ENCODE results near the gene MICAL1.

The MICAL1 gene, protein sequence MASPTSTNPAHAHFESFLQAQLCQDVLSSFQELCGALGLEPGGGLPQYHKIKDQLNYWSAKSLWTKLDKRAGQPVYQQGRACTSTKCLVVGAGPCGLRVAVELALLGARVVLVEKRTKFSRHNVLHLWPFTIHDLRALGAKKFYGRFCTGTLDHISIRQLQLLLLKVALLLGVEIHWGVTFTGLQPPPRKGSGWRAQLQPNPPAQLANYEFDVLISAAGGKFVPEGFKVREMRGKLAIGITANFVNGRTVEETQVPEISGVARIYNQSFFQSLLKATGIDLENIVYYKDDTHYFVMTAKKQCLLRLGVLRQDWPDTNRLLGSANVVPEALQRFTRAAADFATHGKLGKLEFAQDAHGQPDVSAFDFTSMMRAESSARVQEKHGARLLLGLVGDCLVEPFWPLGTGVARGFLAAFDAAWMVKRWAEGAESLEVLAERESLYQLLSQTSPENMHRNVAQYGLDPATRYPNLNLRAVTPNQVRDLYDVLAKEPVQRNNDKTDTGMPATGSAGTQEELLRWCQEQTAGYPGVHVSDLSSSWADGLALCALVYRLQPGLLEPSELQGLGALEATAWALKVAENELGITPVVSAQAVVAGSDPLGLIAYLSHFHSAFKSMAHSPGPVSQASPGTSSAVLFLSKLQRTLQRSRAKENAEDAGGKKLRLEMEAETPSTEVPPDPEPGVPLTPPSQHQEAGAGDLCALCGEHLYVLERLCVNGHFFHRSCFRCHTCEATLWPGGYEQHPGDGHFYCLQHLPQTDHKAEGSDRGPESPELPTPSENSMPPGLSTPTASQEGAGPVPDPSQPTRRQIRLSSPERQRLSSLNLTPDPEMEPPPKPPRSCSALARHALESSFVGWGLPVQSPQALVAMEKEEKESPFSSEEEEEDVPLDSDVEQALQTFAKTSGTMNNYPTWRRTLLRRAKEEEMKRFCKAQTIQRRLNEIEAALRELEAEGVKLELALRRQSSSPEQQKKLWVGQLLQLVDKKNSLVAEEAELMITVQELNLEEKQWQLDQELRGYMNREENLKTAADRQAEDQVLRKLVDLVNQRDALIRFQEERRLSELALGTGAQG
- total RNA-seq = 162 to 225 (median 204) reads per million in 4 donors

DNA sequence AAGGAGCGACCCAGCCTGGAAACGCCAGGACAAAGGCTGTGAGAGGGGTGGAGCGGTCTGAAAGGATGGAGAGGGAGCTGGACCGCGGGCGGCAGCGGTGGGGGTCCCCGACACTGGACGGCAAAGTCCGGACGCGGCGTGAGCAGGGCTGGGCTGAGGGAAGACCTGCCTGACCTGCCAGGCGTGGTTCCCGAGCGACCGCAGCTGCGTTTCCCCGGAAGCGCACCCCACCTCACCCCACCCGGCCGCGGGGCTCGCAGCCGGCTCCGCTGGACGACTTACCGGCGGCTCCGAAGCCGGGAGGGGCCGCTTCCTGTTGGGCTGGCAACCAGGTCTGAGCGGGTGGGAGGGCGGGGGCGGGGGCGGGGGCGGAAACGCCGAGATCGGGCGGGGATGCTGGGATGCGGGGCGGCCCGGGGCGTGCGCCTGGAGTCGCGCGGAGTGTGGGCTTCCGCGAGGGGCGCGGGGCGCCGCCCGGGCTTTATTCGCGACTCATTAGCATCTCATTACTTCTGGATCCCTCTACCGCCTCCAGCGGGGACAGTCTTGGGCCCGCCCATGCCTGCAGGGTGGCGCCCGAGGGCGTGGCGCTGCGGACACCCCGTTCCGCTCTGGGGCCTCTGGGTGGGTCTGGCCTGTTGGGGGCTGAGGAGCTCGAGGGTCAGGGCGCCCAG is at the start of gene MICAL1:
TSS of gene MICAL1 (minus strand) at position 336 of the 674 bp plus-strand sequence. CDS start 1,576 bp downstream, outside the sequence.
- peak; percentile 68 to 85 (median 75) for DNase-seq

- no peak for DNase-seq
Measured at GRCh38 chr6:109503327-109504224, 48.0 kb upstream of the MICAL1 start.

GRCh38 chr6:109498936-109499335 is 43.4 kb upstream of the MICAL1 start:
- no peak for DNase-seq

- no peak for DNase-seq
Measured at GRCh38 chr6:109498052-109498451, 42.5 kb upstream of the MICAL1 start.

DNA sequence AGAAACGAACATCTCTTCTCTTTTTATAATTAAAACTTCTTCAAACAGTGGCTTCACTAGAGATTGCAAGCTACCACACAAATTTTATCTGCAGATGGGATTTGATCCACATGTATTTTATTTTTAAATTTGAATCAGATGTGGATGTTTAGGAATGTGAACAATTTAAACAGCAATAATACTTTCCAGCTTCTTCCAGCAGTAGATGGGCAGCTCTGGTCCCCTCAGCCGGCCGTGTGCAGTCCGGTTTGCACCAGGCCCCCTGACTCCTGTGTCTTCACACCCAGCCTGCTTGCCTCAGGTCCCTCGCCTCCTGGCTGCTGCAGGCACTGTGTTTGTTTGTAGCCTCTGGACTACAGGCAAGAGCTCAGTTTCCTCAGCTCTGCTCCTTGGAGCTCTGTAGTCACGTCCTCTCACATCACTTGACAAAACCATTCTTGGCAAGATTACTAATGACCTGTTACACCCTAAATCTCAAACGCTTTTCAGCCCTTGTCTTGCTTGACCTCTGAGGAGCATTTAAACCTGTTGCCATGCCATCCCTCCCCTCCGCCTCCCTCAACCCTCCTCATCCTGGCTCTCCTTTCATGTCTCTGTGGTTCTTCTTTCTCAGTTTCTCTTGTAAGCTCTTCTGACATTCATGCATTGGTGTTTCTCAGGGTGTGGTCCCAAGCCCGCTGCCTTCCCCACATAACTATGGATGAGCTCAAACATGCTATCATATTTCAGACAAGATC is 40.6 kb upstream of the MICAL1 start:
- DNase-seq = no peak

- DNase-seq = no peak
Measured at GRCh38 chr6:109493865-109494264, 38.3 kb upstream of the MICAL1 start.

- peak in 1 of 5 donors; percentile 76 for DNase-seq
Measured at GRCh38 chr6:109491207-109491938, 35.8 kb upstream of the MICAL1 start.

DNA sequence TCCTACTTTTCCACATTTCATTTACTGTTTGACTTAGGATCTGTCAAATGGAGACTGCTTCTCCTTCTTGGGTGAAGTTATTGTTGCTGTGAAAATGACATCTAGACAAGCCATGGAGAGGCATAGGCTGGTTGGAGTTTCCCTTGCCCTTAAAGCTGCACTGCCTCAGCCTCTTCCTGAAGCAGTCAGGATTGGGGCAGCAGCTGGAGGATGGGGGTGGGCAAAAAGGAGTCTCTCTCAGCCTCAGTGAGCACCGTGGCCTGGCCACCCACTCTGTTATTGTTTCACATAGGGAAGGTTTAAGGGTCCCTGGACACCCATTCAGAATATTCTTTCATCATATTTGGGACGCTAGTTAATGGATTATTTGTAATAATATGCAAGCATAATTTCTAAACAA is 35.1 kb upstream of the MICAL1 start:
- no peak for DNase-seq

- no peak for DNase-seq
Measured at GRCh38 chr6:109488001-109488400, 32.4 kb upstream of the MICAL1 start.

GRCh38 chr6:109486068-109486467 is 30.5 kb upstream of the MICAL1 start:
- DNase-seq = no peak

- DNase-seq = no peak
Measured at GRCh38 chr6:109485266-109485935, 29.8 kb upstream of the MICAL1 start.

DNA sequence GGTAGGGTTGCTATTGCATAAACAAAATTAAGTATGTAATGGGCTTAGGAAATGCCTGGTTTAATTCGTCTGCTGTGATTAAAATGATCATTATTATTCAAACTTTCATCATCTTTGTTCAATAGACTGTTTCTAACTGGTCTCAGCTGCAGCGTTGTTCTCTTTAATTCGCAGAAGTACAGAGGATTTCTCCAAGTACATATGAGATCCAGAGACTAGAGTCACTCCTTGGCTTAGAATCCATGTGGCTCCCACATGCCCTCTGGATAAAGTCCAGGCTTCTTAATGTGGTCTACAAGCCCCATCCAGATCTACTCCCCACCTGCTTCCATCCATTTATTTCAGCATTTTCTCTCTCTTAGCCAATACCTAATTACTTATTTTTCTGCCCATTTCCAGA is 28.6 kb upstream of the MICAL1 start:
- DNase-seq = no peak

GRCh38 chr6:109483735-109484057 is 28.1 kb upstream of the MICAL1 start:
- DNase-seq = no peak

DNA sequence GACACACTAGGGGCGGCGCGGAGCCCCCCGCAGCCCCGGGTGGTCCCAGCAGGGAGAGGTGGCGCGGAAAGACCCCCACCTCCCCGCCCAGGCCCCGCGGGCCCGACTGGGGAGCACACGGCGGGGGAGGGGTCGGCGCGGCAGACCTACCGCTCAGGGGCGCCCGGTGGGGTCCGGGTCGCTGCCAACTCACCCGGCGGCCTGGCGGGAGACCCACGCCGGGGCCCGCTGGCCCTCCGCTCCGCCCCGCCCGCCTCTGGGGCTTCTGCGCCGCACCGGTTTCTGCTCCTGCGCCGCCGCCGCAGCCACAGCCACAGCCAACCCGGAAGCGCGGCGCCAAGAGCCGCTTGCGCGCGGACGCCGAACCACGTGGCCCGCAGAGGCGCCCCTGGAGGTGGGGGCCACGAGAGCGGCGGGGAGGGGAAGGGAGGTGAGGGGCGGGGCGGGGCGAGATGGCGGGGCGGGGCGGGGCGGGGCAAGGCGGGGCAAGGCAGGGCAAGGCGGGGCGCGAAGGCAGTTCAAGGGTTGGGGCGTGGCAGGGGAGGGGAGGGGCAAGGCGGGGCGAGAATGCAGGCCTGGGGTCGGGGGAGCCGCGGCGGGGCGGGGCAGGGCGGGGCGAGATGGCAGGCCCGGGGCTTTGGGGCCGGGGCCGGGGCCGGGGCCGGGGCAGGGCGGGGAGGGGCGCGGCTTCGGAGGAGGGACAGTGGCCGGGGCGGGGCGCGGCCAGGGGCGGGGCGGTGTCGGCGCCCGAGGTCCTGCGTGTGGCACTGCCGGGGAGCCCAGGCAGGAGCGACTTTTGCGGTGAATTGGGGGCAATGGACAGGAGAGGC is 27.5 kb upstream of the MICAL1 start, which contains the start of gene ZBTB24:
TSS of gene ZBTB24 (minus strand) at position 315 of the 830 bp plus-strand sequence. CDS start 1,193 bp downstream, outside the sequence.
- peak; percentile 83 to 94 (median 87) for DNase-seq

GRCh38 chr6:109480993-109481480 is 25.5 kb upstream of the MICAL1 start:
- no peak for DNase-seq

DNA sequence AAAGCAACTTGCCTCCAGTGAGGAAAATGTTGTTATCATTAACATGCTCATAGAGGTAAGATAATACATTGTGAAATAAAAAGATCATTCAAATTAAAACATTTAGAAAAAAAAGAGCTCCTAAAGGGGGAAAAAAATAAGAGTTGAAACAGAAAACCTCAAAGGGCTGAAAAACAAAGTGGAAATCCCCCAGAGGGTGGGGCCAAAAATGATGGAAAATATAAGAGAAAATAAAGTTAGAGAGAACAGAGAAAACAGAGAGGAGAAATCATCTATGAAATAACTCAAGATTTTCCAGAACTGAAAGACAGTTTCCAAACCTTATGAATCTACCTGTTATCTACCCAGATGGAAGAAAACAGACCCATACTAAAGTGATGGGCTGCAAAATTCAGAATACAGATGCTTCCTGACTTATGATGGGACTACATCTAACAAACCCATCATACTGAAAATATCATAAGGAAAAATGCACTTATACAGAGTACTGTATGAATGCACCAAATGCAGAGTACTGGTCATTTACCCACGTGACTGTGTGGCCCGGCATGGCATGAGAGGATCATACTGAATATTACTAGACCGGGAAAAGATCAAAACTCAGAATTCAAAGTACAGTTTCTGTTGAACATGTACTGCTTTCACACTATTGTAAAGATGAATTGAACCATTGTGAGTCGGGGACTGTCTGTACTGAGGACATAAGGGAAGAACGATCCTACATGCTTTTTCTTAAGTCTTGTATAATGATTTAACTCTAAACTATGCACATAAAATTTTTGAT is 23.5 kb upstream of the MICAL1 start:
- no peak for DNase-seq

DNA sequence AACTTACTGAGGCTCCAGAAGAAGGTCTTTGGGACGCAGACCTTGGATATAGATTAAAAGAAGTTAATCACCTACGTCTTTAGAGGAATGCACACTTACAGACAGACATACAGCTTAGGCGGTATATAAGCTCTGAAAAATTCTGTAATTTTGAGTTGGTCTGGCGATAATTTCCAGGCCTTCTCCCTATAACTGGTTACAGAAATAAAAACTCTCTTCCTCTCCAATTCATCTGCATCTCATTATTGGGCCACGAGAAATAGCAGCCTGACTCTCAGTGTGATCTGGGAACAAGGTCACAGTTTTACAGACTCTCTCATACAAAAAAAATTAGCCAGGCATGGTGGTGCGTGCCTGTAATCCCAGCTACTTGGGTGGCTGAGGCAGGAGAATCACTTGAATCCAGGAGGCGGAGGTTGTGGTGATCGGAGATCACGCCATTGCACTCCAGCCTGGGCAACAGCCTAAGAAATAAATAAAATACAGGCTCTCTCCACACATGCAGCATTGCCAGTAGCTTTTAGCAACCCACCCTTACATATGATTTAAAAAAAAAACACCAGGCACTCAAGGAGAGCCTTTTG is 22.7 kb upstream of the MICAL1 start:
- no peak for DNase-seq
